ENCODE data around the gene CCDC183. TPM values are rescaled to one million over a fixed set of nuclear protein-coding genes. Genes with fewer than 3 reads are reported as not detected.

The CCDC183 gene
- total RNA-seq, 1 donor from 2014 or later: 0.84 TPM

- Histone ChIP-seq H3K79me2 (ENCODE audit: insufficient read depth, low read length) (no peaks in the 10 kb centered on the region), H2AFZ (ENCODE audit: low read depth, low read length) (no peak overlapping the region), H3K36me3 (ENCODE audit: insufficient read depth, low read length) (no peaks in the 10 kb centered on the region), H4K20me1 (ENCODE audit: insufficient read depth, low read length) (no peaks in the 10 kb centered on the region), H3K9ac (ENCODE audit: low read length) (no peak overlapping the region), H3K4me3 (ENCODE audit: insufficient read depth, low read depth, low read length) (no peak overlapping the region), H3K27ac (ENCODE audit: low read depth, low read length) (no peak overlapping the region), H3K9me3 (ENCODE audit: insufficient read depth, low read depth, low read length) (peaks cover 10% of the 10 kb centered on the region), H3K4me1 (ENCODE audit: insufficient read depth, low read length) (no peaks in the 10 kb centered on the region), H3K4me2 (ENCODE audit: low read length) (no peak overlapping the region), H3K27me3 (ENCODE audit: insufficient read depth, low read length) (peaks cover 3% of the 10 kb centered on the region)
- Mint-ChIP-seq H3K27me3 (ENCODE audit: low read depth, unreplicated experiment) (peaks cover 14% of the 10 kb centered on the region), H3K4me3 (ENCODE audit: unreplicated experiment) (no peak overlapping the region), H3K27ac (ENCODE audit: unreplicated experiment) (no peak overlapping the region), H3K36me3 (ENCODE audit: low read depth, unreplicated experiment) (peaks cover 5% of the 10 kb centered on the region), H3K9me3 (ENCODE audit: unreplicated experiment) (peaks cover 19% of the 10 kb centered on the region), H3K4me1 (ENCODE audit: low read depth, unreplicated experiment) (no peaks in the 10 kb centered on the region)
- TF ChIP-seq EZH2 (IDR thresholded peaks at IDR 0.05; ENCODE audit: insufficient read depth, low read length) (no peak), CTCF (IDR thresholded peaks at IDR 0.05; ENCODE audit: insufficient read depth, low read depth, low read length) (no peak)
- no peak for DNase-seq (ENCODE audit: low read depth)
- FAIRE-seq: no peak
Observed at GRCh38 chr9:136751814-136752213, 44.3 kb upstream of the CCDC183 start.

- peaks cover 3% of the 10 kb centered on the region for H3K27me3 ChIP-seq (ENCODE audit: insufficient read depth, low read length)
Observed at GRCh38 chr9:136753371-136754058, 42.6 kb upstream of the CCDC183 start.

More at GRCh38 chr9:136753371-136754058, 42.6 kb upstream of the CCDC183 start:
- Histone ChIP-seq H4K20me1 (ENCODE audit: insufficient read depth, low read length) (no peaks in the 10 kb centered on the region), H3K36me3 (ENCODE audit: insufficient read depth, low read length) (no peaks in the 10 kb centered on the region), H3K9me3 (ENCODE audit: insufficient read depth, low read depth, low read length) (peaks cover 10% of the 10 kb centered on the region), H3K4me3 (ENCODE audit: insufficient read depth, low read depth, low read length) (no peak overlapping the region), H3K4me1 (ENCODE audit: insufficient read depth, low read length) (no peaks in the 10 kb centered on the region), H3K4me2 (ENCODE audit: low read length) (no peak overlapping the region), H3K79me2 (ENCODE audit: insufficient read depth, low read length) (no peaks in the 10 kb centered on the region), H3K9ac (ENCODE audit: low read length) (no peak overlapping the region), H3K27ac (ENCODE audit: low read depth, low read length) (no peak overlapping the region), H2AFZ (ENCODE audit: low read depth, low read length) (no peak overlapping the region)
- Mint-ChIP-seq H3K9me3 (ENCODE audit: unreplicated experiment) (peaks cover 19% of the 10 kb centered on the region), H3K27me3 (ENCODE audit: low read depth, unreplicated experiment) (peaks cover 9% of the 10 kb centered on the region), H3K4me1 (ENCODE audit: low read depth, unreplicated experiment) (no peaks in the 10 kb centered on the region), H3K27ac (ENCODE audit: unreplicated experiment) (no peak overlapping the region), H3K4me3 (ENCODE audit: unreplicated experiment) (no peak overlapping the region), H3K36me3 (ENCODE audit: low read depth, unreplicated experiment) (peaks cover 5% of the 10 kb centered on the region)
- no peak for DNase-seq (ENCODE audit: low read depth)
- TF ChIP-seq CTCF (IDR thresholded peaks at IDR 0.05; ENCODE audit: insufficient read depth, low read depth, low read length) (no peak), EZH2 (IDR thresholded peaks at IDR 0.05; ENCODE audit: insufficient read depth, low read length) (no peak)
- FAIRE-seq: no peak

Measured in astrocyte (in vitro differentiated cells and primary cell).